ENCODE measurements around the gene DHRSX. TPM values are rescaled to one million over a fixed set of nuclear protein-coding genes. Genes with fewer than 3 reads are reported as not detected.

DHRSX gene
- polyA plus RNA-seq, 2 of the 4 experiments (the other 2 are of a cell fraction): 32.1 to 56.3 TPM

GRCh38 chrX:2224597-2225235 is 276.1 kb downstream of the DHRSX start:
- Histone ChIP-seq H3K4me3 (no peak overlapping the region), H3K27ac (no peak overlapping the region), H3K4me1 (no peaks in the 10 kb centered on the region), H3K9me3 (peaks cover 27% of the 10 kb centered on the region), H3K4me2 (no peak overlapping the region)
- ChIA-PET POLR2A (no interaction called here), CTCF (no interaction called here)
- WGBS (ENCODE audit: missing lambda C conversion rate): 92% methylated on average over 9 of the region's 9 CpGs
- no peak for ATAC-seq
- no peak for DNase-seq (ENCODE audit: low read depth in 1 of 2, low spot score in 1 of 2)
- FAIRE-seq: no peak
- TF ChIP-seq NR3C1 (IDR thresholded peaks at IDR 0.05) (no peak), EHMT2 (IDR thresholded peaks at IDR 0.05; ENCODE audit: low read depth) (no peak), HMGXB4 (CRISPR knock-in tag; IDR thresholded peaks at IDR 0.05; ENCODE audit: borderline replicate concordance) (no peak), CHD4 (IDR thresholded peaks at IDR 0.05; ENCODE audit: borderline replicate concordance) (no peak), ATOH8 (CRISPR knock-in tag; IDR thresholded peaks at IDR 0.05; ENCODE audit: low read depth) (no peak), RNF2 (IDR thresholded peaks at IDR 0.05; ENCODE audit: borderline replicate concordance, low read depth) (no peak)

- WGBS (ENCODE audit: missing lambda C conversion rate): 73% methylated on average over 7 of the region's 7 CpGs
- CTCF ChIA-PET: no interaction called here
- H3K4me2 ChIP-seq: no peak overlapping the region
- H3K4me3 ChIP-seq: no peak overlapping the region
- ATAC-seq (no peak), DNase-seq (ENCODE audit: low read depth in 1 of 2, low spot score in 1 of 2) (no peak), FAIRE-seq (no peak)
- TF ChIP-seq RARB (CRISPR knock-in tag; IDR thresholded peaks at IDR 0.05): no peak
- no peak for TF ChIP-seq HEYL (CRISPR knock-in tag; IDR thresholded peaks at IDR 0.05)
- TF ChIP-seq JUNB (IDR thresholded peaks at IDR 0.05): no peak
- TF ChIP-seq HOXA7 (CRISPR knock-in tag; IDR thresholded peaks at IDR 0.05): no peak
- TF ChIP-seq ATOH8 (CRISPR knock-in tag; IDR thresholded peaks at IDR 0.05; ENCODE audit: low read depth): no peak
- no peak for TF ChIP-seq ZC3H11A (IDR thresholded peaks at IDR 0.05)
- no peak for TF ChIP-seq ESRRA (IDR thresholded peaks at IDR 0.05; ENCODE audit: borderline replicate concordance, low read length)
- no peak for TF ChIP-seq HMGXB4 (CRISPR knock-in tag; IDR thresholded peaks at IDR 0.05; ENCODE audit: borderline replicate concordance)
- no peak for TF ChIP-seq EHMT2 (IDR thresholded peaks at IDR 0.05; ENCODE audit: low read depth)
- no peak for TF ChIP-seq REST (IDR thresholded peaks at IDR 0.05)
- TF ChIP-seq BHLHE40 (IDR thresholded peaks at IDR 0.05; ENCODE audit: low read depth, low read length): no peak
- no peak for TF ChIP-seq GATA3 (IDR thresholded peaks at IDR 0.05; ENCODE audit: borderline replicate concordance)
- peaks cover 31% of the 10 kb centered on the region for H3K9me3 ChIP-seq
- H3K4me1 ChIP-seq: no peaks in the 10 kb centered on the region
- no peak overlapping the region for H3K27ac ChIP-seq
- POLR2A ChIA-PET: no interaction called here
These were observed 276.6 kb downstream of the DHRSX start for GRCh38 chrX:2224161-2224560.

Data from A549 (cell line).